GM18867 (cell line): ENCODE results near the gene PACRG.
"Not testable (repeated sequence)": the region's sequence is repeated elsewhere in the genome, so short reads cannot be mapped to it uniquely, and the experiment has no call there.

ENCODE experiments used
- ATAC-seq: cut with Tn5 transposase; IDR thresholded peaks from one replicate; pipeline ENCODE4 v1.9.1; 2021; ENCODE audit warnings: mild to moderate bottlenecking, moderate library complexity; ENCODE audit not compliant: unreplicated experiment

The PACRG gene

DNA sequence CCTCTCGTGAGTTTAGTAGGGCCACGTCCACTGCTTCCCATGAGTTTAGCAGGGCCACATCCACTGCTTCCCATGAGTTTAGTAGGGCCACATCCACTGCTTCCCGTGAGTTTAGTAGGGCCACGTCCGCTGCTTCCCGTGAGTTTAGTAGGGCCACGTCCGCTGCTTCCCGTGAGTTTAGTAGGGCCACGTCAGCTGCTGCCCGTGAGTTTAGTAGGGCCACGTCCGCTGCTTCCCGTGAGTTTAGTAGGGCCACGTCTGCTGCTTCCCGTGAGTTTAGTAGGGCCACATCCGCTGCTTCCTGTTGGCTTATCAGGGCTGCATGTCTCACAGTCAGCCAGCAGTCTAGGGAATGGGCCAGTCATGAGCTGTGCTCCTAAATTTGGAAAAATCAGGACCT lies 573.1 kb downstream of the PACRG start:
- ATAC-seq = no peak

DNA sequence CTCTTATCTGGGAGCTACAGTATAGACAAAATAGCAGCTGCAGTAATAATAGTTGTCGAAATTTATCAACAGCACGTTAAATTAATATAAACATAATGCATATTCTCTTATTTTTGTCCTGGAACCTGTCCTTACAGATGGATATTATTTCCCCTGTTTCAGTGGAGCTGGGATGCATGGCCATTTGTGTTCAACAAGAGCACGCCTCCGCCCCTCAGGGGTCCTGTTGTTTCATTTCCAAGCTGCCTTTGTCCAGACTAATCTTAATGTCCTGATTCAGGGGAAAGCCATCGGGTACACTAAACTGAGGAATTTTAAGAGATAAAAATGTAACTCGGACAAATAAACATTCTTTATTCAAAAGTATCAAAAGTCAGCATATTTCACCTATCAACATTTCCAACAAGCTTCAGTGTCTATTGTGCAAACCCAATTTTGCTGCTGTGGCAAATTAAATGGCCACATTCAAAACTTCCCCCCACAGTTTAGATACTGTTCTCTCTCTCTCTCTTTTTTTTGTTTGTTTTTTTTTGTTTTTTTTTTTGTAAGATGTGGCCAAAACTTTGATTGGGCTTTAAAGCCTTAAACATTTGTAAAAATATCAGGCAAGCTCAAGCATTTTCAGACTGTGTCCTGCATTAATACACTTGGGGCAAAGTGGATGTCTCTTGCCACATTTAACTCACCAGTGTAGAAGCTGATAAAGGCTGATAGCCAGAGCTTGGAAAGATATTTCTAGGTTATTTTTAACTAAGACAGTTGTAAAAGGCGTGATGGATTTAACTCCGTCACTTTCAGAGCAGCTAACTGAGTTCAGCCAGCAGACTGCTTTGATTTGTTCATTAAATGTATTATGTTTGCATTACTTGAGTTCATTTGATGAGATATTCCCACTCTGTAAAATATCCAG lies 574.2 kb downstream of the PACRG start:
- ATAC-seq = no peak

DNA sequence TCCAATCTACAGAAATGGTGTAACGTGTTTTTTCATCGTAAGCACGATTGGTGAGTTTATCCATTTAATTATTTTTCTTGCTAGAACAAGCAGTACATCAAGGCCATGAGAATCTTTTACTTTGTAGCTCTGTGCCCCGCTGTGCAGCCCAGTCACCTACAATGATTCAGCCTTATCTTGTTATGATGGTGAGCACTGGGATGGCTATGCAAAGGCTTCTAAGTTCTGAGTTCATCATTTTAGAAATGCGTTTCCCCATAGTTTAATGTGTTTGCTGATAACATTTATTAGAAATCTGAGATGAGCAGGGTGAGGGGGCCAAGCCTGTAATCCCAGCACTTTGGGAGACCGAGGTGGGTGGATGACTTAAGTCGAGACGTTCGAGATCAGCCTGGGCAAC lies 575.0 kb downstream of the PACRG start:
- no peak for ATAC-seq

DNA sequence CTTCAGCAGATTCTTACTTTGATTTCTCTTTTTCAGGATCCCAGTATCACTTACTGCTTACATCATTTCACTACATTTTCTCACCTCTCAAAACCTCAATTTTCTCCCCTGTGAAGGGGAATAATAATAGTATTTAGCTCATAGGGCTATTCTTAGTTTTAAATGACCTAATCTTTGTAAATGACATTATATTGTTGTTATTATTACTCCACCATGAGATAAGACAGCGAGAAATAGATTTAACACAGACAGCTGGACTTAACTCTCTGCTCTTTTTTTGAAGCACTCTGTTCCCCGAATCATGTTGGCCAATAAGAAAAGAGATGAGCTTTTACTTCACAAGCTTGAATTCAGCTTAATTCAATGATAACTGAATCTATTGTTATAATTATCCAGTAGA lies 578.2 kb downstream of the PACRG start:
- ATAC-seq = no peak

DNA sequence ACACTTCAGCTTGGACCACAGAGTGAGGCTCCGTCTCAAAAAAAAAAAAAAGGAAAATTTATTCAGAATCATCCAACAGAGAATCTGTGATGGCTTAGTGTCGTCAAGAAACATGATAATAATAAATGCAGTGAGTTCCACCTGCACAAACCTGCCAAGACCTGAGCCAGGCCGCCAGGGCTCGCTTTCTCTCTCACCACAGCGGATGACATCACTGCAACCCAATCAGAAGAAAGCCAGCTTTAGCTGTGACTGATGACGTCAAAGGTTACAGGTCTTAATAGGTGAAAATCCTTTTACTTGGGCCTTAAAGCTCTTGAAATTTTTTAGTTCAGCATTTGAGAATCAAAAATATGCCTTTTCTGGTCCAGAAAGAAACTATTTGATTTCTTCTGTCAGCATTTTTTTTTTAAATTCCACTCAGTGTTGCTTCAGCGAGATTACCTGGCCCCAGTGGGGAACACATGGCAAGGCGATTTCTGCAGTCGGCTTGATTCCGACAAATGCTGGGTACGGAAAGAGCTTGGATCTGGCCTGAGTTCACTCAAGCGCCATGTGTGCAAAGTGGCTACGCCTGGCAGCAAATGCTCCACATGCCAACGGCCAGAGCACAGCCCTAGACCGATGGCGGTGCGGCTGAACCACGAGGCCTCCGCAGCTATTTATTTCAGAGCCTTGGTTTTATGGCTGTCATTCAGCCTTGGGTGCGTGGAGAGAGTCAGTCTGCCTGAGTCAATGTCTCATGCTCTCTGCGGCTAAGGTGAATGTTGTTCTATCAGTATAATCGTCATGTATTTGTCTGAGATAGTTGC lies 581.1 kb downstream of the PACRG start:
- ATAC-seq = no peak

DNA sequence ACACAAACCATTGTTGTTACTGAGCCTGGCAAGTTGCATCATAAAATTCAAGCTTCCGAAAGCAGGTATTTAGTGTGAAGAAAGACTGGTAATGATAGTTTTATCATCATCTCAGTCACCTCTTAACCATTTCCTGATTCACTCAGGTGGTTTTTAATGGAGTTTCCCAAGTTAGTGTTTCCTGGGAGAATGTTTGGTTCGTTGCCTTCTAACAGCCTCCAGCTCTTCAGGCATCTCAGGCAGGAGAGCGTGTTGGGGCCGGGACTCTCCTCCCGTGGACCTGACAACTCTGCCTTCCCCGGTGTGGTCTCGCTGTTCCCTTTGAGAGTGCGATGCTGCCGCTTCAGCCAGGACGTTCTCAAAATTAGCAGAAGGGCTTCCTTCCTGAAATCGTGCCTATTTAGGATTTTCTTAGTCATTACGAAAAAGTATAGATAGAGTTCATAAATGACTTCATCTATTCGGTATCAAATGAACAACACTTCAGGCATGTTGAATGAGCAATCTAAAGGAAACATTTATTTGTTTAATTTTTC lies 581.8 kb downstream of the PACRG start:
- ATAC-seq = no peak

DNA sequence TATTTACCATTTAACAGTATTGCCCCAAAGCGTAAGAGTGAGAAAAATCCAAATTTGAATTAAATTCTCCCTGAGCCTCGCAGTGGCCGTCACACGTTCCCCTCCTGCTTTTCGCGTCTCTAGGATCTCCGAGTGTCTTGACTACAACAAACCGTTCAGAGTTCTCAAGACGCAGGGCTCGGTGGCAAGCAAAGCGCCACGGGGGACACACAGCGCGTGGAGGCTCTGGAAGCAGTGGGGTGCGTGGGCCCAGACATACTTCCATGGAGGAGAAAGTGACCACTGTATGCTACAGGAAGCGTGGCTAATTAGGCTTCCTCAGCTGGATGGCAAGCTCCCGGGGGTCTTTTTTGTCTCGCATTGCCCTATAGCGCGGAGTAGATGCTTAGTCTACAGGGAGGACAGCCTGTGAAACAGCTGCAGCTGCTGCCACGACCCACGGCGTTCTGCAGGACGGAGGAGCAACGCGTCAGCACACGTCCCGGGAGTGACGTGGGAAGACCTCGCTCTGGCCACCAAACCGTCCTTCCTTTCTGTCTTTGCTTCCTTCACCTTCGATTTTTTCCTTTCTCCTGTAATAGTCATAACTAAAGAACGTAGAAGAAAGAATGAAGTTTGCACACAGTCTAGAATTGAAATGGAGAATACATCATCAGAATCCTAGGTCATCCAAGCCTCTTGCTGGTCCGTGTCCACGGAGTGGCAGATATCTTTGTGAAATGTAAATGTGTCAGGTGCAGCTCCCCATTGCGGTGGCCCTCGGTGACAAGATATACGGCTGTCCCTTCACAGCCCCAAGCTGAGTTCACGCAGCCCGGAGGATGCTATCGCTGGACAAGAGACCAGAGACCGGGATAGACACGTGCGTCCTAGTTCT lies 582.6 kb downstream of the PACRG start:
- ATAC-seq = no peak

DNA sequence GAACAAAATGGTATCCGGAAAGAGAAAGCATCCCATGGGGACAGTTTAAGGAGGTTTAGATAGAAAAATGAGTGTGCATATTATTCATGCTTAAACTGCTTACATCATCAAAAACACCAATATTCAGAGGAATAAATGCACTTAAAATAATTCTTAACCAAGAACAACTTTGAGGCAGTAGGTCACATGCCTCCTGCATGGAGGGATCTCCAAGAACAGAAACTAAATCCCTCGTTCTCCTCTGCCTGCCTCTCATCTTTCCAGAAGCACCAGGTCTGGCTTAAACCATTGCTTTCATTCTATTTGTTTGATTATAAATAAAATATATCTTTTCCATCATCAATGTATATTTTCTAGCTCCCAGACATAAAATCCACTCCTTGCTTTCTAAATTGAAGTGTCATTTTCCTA lies 583.2 kb downstream of the PACRG start:
- no peak for ATAC-seq

DNA sequence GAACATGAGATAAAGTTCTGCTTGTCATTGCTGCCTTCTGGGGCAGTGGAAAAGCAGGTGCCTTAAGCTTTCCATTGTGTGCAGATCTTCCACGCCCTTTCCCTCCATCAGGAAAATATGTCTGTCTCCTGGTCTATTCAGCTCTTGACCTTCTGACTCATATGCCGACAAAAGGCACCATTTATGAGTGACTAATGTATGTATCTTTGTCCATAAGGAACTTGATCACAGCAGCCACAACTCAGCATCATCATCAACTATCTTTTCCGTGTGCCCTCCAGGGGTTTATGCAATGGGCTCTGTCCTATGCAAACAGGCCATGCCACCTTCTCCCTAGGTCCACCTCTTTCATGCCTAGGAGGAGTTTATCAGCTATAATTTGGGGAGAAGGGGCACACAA lies 584.1 kb downstream of the PACRG start:
- no peak for ATAC-seq

DNA sequence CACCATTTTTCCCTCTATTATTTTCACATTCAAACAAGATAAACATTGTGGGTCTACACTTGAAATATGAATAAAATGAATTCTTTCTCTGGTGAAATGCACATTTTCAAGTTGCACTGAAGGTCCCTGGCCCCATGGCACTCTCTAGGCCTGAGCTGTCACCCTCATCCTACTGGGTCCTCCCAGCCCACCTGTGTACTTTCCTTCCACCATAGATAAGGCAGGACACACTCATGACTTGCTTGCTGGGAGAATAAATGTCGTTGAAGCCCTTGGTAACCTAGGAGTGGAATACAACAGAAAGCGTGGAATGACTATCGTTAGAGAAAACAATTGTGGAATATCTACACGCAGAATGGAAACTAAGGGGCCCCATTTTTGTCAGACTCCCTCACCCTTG lies 585.8 kb downstream of the PACRG start:
- no peak for ATAC-seq

DNA sequence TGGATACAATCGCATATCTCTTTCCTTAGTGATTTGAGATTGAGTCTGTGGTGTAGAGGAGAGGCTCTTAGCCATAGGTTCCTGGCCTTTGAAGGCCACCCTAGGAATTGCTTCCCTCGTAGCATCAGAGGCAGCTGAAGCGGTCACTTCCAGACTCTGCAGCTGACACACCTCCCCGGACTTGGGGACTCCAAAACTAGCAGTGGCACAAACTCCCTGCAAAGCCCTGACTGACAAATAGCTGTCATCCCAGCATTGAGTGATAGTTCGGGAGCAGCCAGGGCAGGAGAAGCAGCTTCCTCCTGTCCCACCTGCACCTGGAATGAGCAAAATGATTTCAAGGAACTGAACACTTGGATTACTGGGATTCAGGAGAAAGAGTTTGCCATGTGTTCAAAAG lies 586.2 kb downstream of the PACRG start:
- ATAC-seq = no peak

DNA sequence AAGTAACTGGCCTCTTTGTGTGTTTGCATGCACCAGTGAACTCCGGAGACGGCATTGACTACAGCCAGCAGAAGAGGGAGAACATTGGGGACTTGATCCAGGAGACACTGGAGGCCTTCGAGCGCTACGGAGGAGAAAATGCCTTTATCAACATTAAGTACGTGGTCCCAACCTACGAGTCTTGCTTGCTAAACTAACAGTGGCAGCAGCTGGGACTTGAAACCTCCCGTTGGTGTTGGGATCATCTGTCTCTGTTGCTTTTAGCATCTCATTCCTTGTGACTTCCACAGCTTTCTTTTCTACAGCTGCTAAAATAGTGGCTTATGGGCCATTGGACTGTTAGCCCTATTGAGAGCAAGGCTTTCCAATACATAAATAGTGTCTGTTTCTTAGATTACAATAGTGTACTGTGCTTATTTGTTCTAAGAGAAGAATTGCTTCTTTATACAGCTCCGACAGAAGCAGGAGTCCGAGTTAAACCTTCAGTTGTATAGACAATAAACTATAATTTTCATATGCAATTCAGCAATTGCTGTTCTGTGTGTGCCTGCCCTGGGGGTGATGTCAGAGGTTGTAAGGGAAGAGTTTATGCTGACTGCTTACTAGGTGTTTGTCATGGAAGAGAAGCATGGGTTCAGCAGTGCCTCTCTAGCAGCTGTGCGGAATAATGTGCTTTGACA lies 587.2 kb downstream of the PACRG start:
- ATAC-seq = no peak

DNA sequence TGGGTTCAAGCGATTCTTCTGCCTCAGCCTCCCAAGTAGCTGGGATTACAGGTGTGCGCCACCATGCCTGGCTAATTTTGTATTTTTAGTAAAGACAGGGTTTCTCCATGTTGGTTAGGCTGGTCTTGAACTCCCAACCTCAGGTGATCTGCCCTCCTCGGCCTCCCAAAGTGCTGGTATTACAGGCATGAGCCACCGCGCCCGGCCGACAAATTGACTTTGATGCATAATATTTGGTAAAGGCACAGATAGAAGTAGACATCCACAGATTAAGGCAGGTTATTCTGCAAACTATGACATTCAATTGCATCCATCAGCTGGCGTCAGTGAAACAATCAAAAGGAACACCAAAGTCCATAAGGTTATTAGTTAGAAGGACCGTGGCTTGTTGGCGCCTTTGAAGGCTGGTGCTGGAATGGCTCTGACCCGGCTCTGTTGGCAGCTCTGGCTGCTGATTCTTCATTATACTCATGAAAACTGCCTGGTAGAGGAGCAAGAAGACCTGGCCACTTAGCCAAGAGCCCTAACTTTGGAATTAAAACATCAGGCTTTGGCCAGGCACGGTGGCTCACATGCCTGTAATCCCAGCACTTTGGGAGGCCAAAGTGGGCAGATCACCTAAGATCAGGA lies 589.2 kb downstream of the PACRG start:
- ATAC-seq = not testable (repeated sequence)

DNA sequence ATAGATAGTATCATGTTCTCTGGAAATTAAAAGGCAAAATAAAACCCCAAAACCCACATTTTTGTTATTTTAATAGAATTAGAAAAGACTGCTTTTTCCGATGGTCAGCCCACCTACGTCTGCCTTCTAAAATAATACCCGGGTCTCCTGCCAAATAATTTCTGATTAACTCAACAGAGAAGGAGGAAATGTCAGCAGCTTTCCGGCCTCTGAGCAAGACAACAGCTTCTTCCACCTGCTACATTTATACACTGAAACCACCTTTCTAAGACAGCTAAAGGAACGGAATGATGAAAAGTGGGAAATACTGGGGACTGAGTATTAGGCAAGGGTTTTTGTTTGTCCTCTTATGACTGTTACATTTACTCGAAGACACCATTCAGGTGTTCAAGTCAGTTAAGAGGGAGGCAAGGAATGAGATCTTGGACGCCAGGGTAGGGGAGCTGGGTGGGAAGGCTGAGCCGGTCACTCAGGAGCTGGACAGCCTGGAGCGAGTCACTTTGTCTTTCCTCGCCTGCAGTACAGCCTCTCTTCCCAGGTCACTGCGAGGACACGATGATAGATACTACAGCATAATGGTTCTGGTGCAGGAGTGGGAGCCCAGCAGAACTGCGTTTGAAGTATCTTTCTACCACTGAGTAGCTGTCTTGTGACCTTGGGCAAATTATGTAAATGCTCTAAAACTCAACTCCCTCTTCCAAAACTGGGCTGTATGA lies 590.5 kb downstream of the PACRG start:
- no peak for ATAC-seq

DNA sequence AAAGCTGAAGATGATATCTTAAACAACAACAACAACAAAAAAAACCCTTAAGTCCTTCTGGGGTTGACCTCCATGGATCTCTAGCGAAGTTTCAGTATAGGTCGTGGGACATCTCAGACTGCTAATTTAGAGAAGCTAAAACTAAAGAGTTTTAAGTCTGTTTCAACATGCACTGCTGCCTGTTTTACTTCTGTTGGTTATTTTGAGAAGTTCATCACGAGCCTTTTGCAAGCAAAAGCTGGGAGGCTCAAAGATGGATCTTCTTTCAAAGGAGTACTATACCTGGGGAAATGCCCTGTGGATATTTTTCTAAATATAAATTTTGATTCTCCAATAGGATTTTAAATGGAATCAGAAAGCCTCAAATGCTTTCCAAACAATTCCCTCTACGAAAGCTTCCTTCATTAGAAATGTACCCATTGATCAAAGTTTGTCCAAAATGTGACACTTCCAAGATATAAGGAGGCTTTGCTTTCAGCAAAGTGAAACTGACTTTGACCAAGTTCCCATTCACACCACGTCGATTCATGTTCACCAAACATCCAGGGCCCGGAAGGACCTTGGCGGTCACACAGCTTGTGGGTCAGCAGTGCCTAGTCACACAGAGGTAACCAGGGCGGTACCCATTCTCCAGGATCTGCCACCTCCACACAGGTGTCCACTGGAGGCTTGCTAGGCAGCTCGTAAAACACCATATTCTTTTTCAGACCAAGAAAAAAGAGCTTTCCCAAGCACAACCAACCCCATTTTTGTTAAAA lies 592.0 kb downstream of the PACRG start:
- no peak for ATAC-seq

DNA sequence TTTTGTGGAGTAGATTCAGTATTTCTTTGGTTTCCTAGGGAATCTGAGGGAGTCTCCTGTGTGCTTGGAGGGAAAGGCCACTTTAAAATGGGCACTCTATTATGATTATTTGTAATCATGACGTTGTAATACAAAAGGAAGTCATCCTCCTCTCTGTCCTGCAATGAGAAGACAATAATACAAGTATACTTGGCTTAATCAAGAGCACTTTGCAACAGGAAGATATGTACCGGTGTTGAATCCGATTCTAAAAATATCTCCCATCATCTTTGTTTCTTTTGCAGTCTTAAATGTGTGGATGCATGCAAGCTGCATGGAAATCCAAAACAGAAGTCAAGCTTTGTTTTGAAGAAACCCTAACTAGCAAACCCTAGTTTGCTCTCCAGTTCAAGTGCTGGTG lies 592.6 kb downstream of the PACRG start:
- ATAC-seq = no peak

DNA sequence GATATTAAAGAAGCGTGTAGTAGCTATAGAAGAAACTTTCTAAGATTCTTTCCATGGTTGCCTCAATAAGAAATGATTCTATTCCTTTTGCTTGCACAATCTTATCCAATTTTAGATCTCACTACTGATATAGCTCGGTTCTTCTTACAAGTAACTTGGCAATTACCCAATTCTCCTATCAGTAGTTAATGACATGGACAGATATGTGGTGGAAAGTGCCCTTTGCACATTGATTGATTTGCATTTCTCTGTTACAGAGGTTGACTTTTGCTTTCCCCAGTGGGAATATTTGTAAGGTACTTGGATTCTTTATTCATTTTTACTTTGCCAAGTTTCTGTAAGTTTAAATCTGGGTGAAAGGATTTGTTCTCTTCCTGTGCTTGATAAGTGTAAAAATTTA lies 593.0 kb downstream of the PACRG start:
- ATAC-seq = no peak

DNA sequence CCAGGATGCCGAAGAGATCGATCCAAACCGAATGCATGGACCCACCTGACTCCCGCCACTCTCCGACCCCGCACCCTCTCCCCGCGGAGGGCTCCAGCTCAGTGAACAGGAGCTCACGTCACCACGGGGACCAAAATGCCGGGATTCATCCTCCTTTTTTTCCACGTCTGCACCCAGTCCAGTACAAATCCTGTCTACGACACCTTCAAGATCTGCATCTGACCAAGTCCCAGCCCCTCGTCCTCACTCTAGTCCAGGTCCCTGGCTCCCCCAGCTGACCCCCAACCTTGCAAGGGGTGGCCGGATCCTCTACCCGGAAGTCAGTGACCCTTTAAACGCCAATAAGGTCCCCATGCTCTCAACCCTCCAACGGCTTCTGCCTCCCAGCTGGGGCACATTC lies 593.9 kb downstream of the PACRG start:
- no peak for ATAC-seq
